Urinary bladder (tissue), 4 donors: ENCODE data around the gene RAP1GAP2. TPM values are rescaled to one million over a fixed set of nuclear protein-coding genes. Genes with fewer than 3 reads are reported as not detected.

Experiments used
- DNase-seq: peaks from one replicate; pipeline ENCODE4 v3.0.0-alpha.2; 2015; ENCODE audit errors: extremely low spot score
- H3K27ac ChIP-seq: one replicate; pipeline ENCODE4 v1.5.1; 2013; ENCODE audit warnings: low read depth, mild to moderate bottlenecking, moderate library complexity
- H3K36me3 ChIP-seq: one replicate; pipeline ENCODE4 v1.6.1; 2013; ENCODE audit warnings: mild to moderate bottlenecking, moderate library complexity; ENCODE audit not compliant: insufficient read depth
- H3K4me1 ChIP-seq: one replicate; pipeline ENCODE4 v1.6.1; 2013; ENCODE audit warnings: mild to moderate bottlenecking, moderate library complexity; ENCODE audit not compliant: insufficient read depth
- H3K4me3 ChIP-seq: one replicate; pipeline ENCODE4 v1.5.1; 2013; ENCODE audit warnings: low read depth, low read length
- WGBS: extraction: QIAGEN DNeasy Blood & Tissue Kit; methylation state at CpG from one replicate; pipeline ENCODE4 v1.1.7; 2013; 5-methylcytosine and 5-hydroxymethylcytosine counted together
- polyA plus RNA-seq: library from polyadenylated mRNA; stranded (reverse); fragments of 200-250 nt; gene quantifications from one replicate; pipeline ENCODE4 v1.2.3, GENCODE V29; 2013
- total RNA-seq: library from RNA; depleted of rRNA; stranded (reverse); fragments of >200 nt; gene quantifications from one replicate; pipeline ENCODE4 v1.2.3, GENCODE V29; 2014
- donor health status: healthy with polysubstance abuse.
- donor health status: healthy.

RAP1GAP2 gene
- total and polyA plus RNA-seq, 2 donors: 3.7 to 3.9 TPM

DNA sequence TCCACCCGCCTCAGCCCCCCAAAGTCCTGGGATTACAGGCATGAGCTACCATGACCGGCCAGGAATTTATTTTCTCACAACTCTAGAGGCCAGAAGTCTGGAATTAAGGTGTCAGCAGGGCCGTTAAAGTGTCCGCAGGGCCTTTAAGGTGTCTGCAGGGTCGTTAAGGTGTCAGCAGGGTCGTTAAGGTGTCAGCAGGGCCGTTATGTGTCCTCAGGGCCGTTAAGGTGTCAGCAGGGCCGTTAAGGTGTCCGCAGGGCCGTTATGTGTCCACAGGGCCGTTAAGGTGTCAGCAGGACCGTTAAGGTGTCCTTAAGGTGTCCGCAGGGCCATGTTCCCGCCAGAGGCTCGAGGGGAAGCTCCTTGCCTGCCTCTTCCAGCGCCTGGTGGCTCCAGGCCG, 125.2 kb downstream of the RAP1GAP2 start:
- DNase-seq: no peak
- Histone ChIP-seq H3K27ac (no peak overlapping the region), H3K4me1 (no peaks in the 10 kb centered on the region), H3K36me3 (no peaks in the 10 kb centered on the region), H3K4me3 (no peak overlapping the region)
- 57% methylated on average over 18 of the region's 18 CpGs for WGBS

DNA sequence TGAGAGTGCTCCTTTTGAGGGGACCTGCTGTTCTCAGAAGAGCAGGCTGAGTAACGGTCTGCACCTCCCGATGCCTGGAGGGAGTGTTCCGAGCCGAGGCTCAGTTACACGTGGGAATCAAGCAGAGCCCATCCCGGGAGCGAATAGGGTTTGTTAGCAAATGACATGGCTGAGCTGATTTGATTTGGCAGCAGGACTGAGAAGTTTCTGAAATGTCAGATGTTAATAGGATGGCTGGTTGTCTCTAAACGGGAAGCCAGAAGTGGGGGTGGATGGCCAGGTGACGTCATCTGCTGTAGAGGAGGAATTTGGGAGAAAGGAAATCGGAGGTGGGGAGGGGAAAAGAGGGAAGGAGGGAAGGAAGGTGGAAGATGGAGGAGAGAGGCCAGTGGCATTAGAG, 128.0 kb downstream of the RAP1GAP2 start:
- whole genome bisulfite sequencing: 20% methylated on average over 10 of the region's 10 CpGs
- Histone ChIP-seq H3K36me3 (no peaks in the 10 kb centered on the region), H3K4me3 (no peak overlapping the region), H3K4me1 (no peaks in the 10 kb centered on the region), H3K27ac (no peak overlapping the region)
- DNase-seq: no peak

DNA sequence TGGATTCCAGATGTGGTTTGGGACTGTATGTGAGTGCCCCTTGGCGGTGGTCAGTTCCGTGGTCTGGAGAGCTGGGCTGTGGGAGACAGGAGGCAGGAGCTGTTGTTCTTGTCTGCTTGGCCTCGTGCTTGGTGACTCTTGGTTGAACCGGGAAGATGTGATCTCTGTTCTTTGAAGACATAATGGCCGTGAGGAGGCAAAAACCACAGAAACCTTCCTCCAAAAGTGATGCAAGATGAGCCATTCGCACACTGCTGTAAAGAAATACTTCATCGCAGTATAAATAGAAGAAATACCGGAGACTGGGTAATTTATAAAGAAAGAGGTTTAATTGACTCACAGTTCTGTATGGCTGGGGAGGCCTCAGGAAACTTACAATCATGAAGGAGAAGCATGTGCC, 128.8 kb downstream of the RAP1GAP2 start:
- H3K4me1 ChIP-seq: no peaks in the 10 kb centered on the region
- WGBS: 89% methylated on average over 8 of the region's 8 CpGs
- no peak overlapping the region for H3K27ac ChIP-seq
- no peaks in the 10 kb centered on the region for H3K36me3 ChIP-seq
- DNase-seq: no peak
- no peak overlapping the region for H3K4me3 ChIP-seq

DNA sequence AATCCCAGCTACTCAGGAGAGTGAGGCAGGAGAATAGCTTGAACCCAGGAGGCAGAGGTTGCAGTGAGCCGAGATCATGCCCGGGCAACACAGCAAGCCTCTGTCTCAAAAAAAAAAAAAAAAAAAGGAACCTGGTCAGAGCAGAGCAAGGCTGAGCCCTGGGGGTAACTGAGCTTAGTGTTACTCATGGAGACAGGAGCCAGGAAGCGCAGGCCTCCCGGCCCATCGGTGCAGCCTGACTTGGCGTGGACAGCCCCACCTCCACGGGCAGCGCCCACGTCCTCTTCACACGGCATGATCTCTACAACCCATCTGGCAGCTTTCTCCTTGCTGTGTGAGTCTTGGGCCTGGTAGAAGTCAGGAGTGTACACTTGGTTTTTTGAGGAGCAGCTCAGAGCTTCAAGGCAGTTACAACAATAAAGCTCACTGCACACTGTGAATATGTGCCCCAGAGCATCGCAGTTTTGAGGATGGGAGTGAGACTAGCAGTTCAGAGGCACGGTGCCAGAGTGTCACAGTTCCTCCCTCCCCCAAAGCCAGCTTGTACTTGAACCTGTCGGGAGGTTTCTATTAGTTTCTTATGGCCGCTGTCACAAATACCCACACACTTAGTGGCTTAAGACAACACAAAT, 129.9 kb downstream of the RAP1GAP2 start:
- H3K4me3 ChIP-seq: no peak overlapping the region
- H3K4me1 ChIP-seq: no peaks in the 10 kb centered on the region
- no peak overlapping the region for H3K27ac ChIP-seq
- no peak for DNase-seq
- WGBS: 70% methylated on average over 14 of the region's 14 CpGs
- no peaks in the 10 kb centered on the region for H3K36me3 ChIP-seq

DNA sequence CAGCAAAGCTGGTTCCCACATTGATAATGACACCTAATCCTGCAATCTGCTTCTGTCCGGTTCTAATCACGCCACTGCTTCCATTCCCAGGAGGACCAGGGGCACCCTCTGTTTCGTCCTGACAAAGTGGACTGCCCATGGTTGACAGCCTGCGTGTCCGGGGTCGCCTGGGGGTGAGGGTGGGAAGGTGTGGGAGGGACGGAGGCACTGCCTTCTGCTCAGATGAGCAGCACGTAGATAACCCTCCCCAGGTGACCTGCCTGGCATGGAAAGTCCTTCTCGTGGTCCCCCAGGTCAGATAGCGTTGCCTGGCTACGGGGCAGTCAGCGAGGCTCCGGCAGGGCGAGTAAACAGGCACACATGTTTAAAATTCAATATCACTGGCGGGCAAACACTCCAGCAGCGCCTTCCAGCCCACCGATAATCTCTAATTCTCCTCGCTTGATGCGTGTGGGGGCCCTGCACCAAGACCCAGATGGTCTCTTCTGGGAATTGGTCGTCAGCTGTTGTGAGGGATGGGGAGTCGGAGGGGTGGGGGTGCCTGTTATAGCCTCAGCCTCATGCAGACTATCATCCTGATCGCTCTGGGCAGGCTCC, 132.2 kb downstream of the RAP1GAP2 start:
- no peak overlapping the region for H3K4me3 ChIP-seq
- 84% methylated on average over 22 of the region's 22 CpGs for WGBS
- DNase-seq: no peak
- no peak overlapping the region for H3K27ac ChIP-seq
- H3K4me1 ChIP-seq: no peaks in the 10 kb centered on the region
- no peaks in the 10 kb centered on the region for H3K36me3 ChIP-seq

DNA sequence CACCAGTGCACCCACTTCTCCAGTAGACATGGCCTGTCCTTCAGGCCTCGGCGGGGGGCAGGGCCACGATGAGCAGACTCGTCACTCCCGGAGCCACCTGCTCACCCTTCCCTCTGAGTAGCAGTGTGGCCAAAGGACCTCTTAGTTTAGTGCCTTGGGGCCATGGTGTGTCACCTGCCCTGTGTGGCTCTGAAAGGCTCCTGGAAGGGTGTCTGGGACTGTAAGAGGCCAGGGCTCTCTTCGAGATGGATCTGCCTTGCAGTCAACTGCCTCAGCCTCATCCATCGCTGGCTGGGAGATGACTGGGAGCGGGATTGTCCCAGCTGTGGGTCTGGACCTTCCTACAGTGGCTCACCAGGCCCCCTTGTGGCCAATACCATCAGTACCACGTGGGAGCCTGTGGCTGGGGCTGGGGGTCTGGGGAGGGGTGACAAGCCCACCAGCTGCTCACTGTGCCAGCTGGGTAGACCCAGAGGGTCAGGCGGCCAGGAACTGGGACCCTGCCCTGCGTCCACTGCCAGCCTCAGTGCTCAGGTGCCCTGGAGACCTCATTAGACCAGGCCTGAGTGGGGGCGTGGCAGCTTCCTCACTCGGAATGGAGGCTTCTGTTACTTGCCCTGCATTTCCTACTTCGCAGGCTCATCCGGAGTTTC, 133.8 kb downstream of the RAP1GAP2 start:
- no peak for DNase-seq
- H3K4me1 ChIP-seq: no peaks in the 10 kb centered on the region
- H3K4me3 ChIP-seq: no peak overlapping the region
- H3K27ac ChIP-seq: no peak overlapping the region
- no peaks in the 10 kb centered on the region for H3K36me3 ChIP-seq
- 58% methylated on average over 15 of the region's 15 CpGs for WGBS

DNA sequence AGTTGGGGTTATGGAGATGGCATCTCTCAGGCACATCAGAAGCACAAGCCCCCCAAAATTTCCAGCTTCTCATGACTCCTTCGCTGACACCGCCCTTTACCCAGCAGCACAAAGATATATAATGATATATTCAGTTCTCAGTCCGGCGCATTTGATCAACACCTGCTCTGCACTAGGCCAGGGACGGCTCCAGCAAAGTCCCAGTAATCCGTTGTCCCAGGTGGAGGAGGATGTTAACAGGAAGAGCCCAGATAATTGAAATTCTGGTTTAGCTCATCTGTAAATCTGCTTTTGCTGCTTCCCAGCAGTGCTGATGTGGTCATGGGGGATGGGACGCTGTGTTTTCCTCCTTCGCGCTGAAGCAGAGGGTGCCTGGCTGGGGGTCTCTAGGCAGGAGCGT, 135.6 kb downstream of the RAP1GAP2 start:
- WGBS: 69% methylated on average over 10 of the region's 10 CpGs
- no peak for DNase-seq
- Histone ChIP-seq H3K4me3 (no peak overlapping the region), H3K27ac (no peak overlapping the region), H3K4me1 (no peaks in the 10 kb centered on the region), H3K36me3 (no peaks in the 10 kb centered on the region)

DNA sequence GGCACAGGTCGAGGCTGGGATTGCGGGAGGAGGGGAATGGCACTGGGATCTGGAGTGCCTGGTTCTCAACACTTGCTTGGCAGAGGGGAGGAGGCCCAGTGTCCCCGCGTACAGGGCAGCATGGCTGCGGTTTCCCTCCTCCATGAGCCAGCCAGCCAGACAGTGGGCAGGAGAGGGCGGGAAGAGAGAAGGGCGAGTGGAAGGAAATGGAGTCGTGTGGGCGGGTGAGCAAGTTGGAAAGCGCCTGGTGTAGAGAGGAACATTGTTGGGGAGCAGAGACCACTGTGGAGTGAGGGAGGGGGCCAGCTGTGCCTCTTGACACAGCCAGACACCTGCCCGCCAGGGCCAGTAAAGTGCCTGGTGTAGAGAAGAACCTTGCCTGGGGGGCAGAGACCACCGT, 136.7 kb downstream of the RAP1GAP2 start:
- Histone ChIP-seq H3K4me3 (no peak overlapping the region), H3K36me3 (no peaks in the 10 kb centered on the region), H3K4me1 (no peaks in the 10 kb centered on the region), H3K27ac (no peak overlapping the region)
- DNase-seq: no peak
- 69% methylated on average over 12 of the region's 12 CpGs for WGBS

DNA sequence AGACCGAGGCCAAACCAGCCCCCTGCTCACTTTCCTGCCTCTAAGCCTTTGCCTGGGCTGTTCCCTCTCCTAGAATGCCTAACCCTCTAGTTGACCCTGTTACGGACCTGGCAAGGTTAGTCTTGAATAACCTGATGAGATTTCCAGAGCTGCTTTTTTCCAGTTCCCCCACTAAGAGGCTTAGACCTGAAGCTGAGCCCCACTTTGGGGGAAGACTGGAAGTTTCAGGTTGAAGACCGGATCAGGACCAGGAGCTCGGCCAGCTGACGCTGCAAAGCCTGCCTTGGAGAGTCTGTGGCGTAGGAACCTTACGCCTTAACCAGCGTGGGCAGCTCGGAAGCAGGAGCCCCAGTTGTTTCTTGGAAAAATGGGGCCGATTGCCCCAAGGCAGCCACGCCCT, 137.4 kb downstream of the RAP1GAP2 start:
- H3K4me1 ChIP-seq: no peaks in the 10 kb centered on the region
- H3K4me3 ChIP-seq: no peak overlapping the region
- WGBS: 87% methylated on average over 11 of the region's 11 CpGs
- no peak overlapping the region for H3K27ac ChIP-seq
- H3K36me3 ChIP-seq: no peaks in the 10 kb centered on the region
- DNase-seq: no peak

DNA sequence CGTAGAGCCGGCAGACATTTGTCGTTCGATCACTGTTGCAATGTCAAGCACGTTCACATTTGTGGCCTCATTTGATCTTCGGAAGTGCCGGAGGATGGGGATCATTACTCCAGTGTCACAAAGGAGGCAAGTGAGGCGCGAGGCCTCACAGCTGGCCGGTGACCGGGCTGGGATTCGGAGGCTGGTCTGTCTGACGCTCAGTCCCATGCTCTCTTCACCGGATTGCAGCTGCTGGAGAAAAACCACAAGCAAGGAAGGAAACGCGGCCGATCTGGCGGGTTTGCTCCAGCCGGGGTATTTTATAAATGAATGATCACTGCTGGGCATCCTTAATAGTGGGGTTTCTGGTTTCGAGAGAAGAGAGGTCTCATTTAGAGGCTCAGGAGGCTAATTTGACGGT, 139.4 kb downstream of the RAP1GAP2 start:
- H3K4me3 ChIP-seq: no peak overlapping the region

DNA sequence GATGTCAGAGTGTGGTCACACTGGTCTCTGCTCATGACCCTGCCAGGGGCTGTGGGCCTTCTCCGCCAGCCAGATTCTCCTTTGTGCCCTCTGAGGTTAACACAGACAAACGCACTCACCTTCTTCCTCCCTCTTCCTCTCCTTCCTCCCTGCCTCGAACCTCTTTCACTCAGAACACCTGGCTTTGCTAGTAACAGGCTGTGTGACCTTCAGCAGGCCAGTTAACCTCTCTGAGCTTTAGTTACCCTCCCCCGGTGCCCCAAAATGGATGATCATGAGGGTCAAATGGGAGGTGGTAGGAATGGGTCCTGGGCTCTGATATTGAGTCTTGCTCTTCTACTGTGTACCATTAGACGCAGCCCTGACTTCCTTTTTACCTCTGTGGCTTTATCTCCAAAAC, 140.1 kb downstream of the RAP1GAP2 start:
- Histone ChIP-seq H3K4me3 (no peak overlapping the region), H3K4me1 (no peaks in the 10 kb centered on the region), H3K27ac (no peak overlapping the region), H3K36me3 (no peaks in the 10 kb centered on the region)
- WGBS: 79% methylated on average over 5 of the region's 5 CpGs
- no peak for DNase-seq

More for the DNA sequence above, 139.4 kb downstream of the RAP1GAP2 start:
- Histone ChIP-seq H3K4me1 (no peaks in the 10 kb centered on the region), H3K27ac (no peak overlapping the region), H3K36me3 (no peaks in the 10 kb centered on the region)
- no peak for DNase-seq
- WGBS: 62% methylated on average over 21 of the region's 21 CpGs

DNA sequence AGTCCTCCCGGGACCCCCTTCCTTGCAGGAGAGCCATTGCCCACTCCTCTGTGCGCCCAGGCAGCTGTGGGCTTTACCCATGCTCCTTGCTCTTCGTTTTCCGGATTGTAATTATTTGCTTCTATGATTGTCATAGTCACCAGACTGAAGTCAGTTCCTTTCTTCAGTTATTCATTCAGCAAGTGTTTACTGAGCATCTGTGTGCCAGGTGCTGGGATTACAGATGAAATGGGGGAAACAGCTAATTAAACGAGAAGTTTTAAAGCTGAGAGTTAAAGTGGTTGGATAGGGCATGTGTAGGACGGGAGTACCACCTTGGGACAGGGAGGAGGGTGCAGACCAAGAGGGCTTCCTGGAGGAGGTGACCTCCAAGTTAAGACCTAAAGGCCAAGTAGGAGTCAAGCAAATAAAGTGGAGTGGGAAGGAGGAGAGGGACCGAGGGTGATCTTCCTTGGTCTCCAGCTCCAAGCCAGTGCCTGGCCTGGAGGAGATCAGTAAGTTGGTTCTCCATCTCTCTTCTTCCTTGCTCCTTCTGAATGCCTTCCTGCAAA, 140.6 kb downstream of the RAP1GAP2 start:
- 77% methylated on average over 7 of the region's 7 CpGs for WGBS
- H3K4me3 ChIP-seq: no peak overlapping the region
- no peak for DNase-seq

DNA sequence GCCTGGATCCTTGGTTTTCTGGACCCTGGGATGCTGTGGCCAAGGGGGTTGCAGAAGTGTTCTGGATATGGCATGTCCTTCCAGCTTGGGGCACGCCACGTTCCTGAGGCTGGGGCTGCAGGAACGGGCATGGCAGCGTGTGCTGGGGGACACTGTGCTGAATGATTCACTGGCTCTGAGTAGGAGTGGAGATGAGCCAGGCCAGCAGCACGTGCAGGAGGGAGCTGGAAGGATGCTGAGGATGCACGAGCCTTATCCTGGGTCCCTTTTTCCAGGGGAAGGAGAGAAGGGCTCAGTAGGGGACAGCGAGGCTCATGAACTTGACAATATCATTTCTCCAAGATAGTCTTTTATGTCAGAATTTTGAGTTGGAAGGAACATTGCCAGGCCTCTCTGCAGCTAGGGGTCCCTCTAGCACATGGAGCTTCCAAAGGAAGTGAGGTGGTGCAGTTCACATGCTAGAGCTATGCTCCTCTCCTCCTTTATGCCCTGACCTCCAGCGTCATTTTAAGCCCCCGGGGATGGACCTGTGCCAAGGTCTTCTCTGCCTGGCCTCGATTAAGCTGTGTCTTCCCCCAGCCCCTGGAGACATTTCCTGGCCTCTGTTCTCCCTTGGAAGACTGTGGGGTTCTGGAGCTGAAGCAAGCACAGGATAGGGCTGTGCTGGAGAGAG, 141.2 kb downstream of the RAP1GAP2 start:
- Histone ChIP-seq H3K27ac (no peak overlapping the region), H3K4me3 (no peak overlapping the region), H3K36me3 (no peaks in the 10 kb centered on the region), H3K4me1 (no peaks in the 10 kb centered on the region)
- no peak for DNase-seq
- 51% methylated on average over 10 of the region's 10 CpGs for WGBS

More for the DNA sequence above, 140.6 kb downstream of the RAP1GAP2 start:
- H3K4me1 ChIP-seq: no peaks in the 10 kb centered on the region
- H3K27ac ChIP-seq: no peak overlapping the region
- H3K36me3 ChIP-seq: no peaks in the 10 kb centered on the region
